PFSK-1 (cell line): ENCODE results near the gene SBK2.

Experiments used
- FOXP2 ChIP-seq: optimal IDR thresholded peaks from 2 replicates; pipeline ENCODE3; 2011; ENCODE audit warnings: borderline replicate concordance, control low read depth, inconsistent platforms; ENCODE audit not compliant: insufficient read depth; ENCODE audit errors: extremely low read length, extremely low read depth
- POLR2AphosphoS5 ChIP-seq: IDR thresholded peaks from 2 replicates; pipeline ENCODE4 v1.6.1; 2012; ENCODE audit warnings: low read depth, mild to moderate bottlenecking, control low read depth, low read length, moderate library complexity
- REST ChIP-seq, 2 experiments: IDR thresholded peaks; 2 replicates each; pipeline versions ENCODE4 v1.6.1 to v1.8.0; 2011 to 2012; ENCODE audit warnings: low read depth in 2 of 2, low read length in 2 of 2, control low read depth in 1 of 2, inconsistent platforms in 1 of 2, mild to moderate bottlenecking in 1 of 2, moderate library complexity in 1 of 2; ENCODE audit not compliant: insufficient read depth in 1 of 2
- SIN3A ChIP-seq: IDR thresholded peaks from 2 replicates; pipeline ENCODE4 v1.6.1; 2012; ENCODE audit warnings: mild to moderate bottlenecking, low read length, moderate library complexity, borderline replicate concordance; ENCODE audit not compliant: insufficient read depth
- TAF1 ChIP-seq: IDR thresholded peaks from 2 replicates; pipeline ENCODE4 v1.6.1; 2012; ENCODE audit warnings: low read length, control low read depth, borderline replicate concordance; ENCODE audit not compliant: insufficient read depth

The SBK2 gene

GRCh38 chr19:55488986-55489710 is 47.8 kb downstream of the SBK2 start:
- TF ChIP-seq TAF1 (no peak), POLR2AphosphoS5 (no peak), SIN3A (no peak), FOXP2 (no peak), REST (IDR thresholded peaks at IDR 0.05; ENCODE audit: insufficient read depth in 1 of 2, low read depth in 2 of 2, low read length in 2 of 2) (no peak)

- no peak for TF ChIP-seq FOXP2
- no peak for TF ChIP-seq TAF1
- no peak for TF ChIP-seq POLR2AphosphoS5
- TF ChIP-seq SIN3A = no peak
- no peak for TF ChIP-seq REST (IDR thresholded peaks at IDR 0.05; ENCODE audit: insufficient read depth in 1 of 2, low read depth in 2 of 2, low read length in 2 of 2)
Measured at GRCh38 chr19:55487924-55488687, 48.8 kb downstream of the SBK2 start, which contains the start of gene SSC5D. TSS of gene SSC5D (plus strand) at chr19:55488436. CDS start at chr19:55488590, 154 bp downstream.

- TF ChIP-seq REST (IDR thresholded peaks at IDR 0.05; ENCODE audit: insufficient read depth in 1 of 2, low read depth in 2 of 2, low read length in 2 of 2) = peak in 1 of 2 experiments; percentile 28; a peak in 2 of 4 replicates
- TF ChIP-seq FOXP2 = no peak
- TF ChIP-seq TAF1 = 0 out of 2 replicates have a peak, but pooled peaks have one; percentile 41
- TF ChIP-seq POLR2AphosphoS5 = peak; percentile 72
- 0 out of 2 replicates have a peak, but pooled peaks have one; percentile 12 for TF ChIP-seq SIN3A
Measured at GRCh38 chr19:55486971-55487923, 49.7 kb downstream of the SBK2 start.

GRCh38 chr19:55486043-55486970 is 50.6 kb downstream of the SBK2 start:
- TF ChIP-seq SIN3A = no peak
- no peak for TF ChIP-seq TAF1
- TF ChIP-seq REST (IDR thresholded peaks at IDR 0.05; ENCODE audit: insufficient read depth in 1 of 2, low read depth in 2 of 2, low read length in 2 of 2) = no peak
- no peak for TF ChIP-seq FOXP2
- TF ChIP-seq POLR2AphosphoS5 = no peak; the same call in 1 of the 2 replicates
